GM12892 (cell line): ENCODE measurements around the gene URM1.

ENCODE experiments used
- POLR2A ChIP-seq: IDR thresholded peaks from 2 replicates; pipeline ENCODE4 v1.6.1; 2011; ENCODE audit warnings: low read depth, low read length, control low read depth
- POLR2AphosphoS5 ChIP-seq: IDR thresholded peaks from 2 replicates; pipeline ENCODE4 v1.6.1; 2011; ENCODE audit warnings: low read depth, low read length, control low read depth
- TAF1 ChIP-seq: IDR thresholded peaks from 2 replicates; pipeline ENCODE4 v1.6.1; 2011; ENCODE audit warnings: low read depth, mild to moderate bottlenecking, control low read depth, low read length, borderline replicate concordance

GRCh38 chr9:128343855-128344254 is 27.3 kb upstream of the URM1 start:
- TF ChIP-seq POLR2A (no peak), TAF1 (no peak), POLR2AphosphoS5 (no peak)
